ENCODE data around the gene KRTAP1-3.

KRTAP1-3 gene

GRCh38 chr17:41020336-41020735 is 14.3 kb downstream of the KRTAP1-3 start:
- DNase-seq (ENCODE audit: low read depth) = no peak
- no peak overlapping the region for H3K4me3 ChIP-seq (ENCODE audit: low read depth, low read length)
- TF ChIP-seq CTCF (IDR thresholded peaks at IDR 0.05; ENCODE audit: control insufficient read depth, extremely low read depth, insufficient read depth) = no peak

- no peak overlapping the region for H3K4me3 ChIP-seq (ENCODE audit: low read depth, low read length)
- no peak for TF ChIP-seq CTCF (IDR thresholded peaks at IDR 0.05; ENCODE audit: control insufficient read depth, extremely low read depth, insufficient read depth)
- DNase-seq (ENCODE audit: low read depth) = no peak
Measured at GRCh38 chr17:41019415-41019814, 15.3 kb downstream of the KRTAP1-3 start.

- DNase-seq (ENCODE audit: low read depth) = no peak
- H3K4me3 ChIP-seq (ENCODE audit: low read depth, low read length) = no peak overlapping the region
- TF ChIP-seq CTCF (IDR thresholded peaks at IDR 0.05; ENCODE audit: control insufficient read depth, extremely low read depth, insufficient read depth) = no peak
Measured at GRCh38 chr17:41018541-41018940, 16.1 kb downstream of the KRTAP1-3 start.

- no peak for TF ChIP-seq CTCF (IDR thresholded peaks at IDR 0.05; ENCODE audit: control insufficient read depth, extremely low read depth, insufficient read depth)
- H3K4me3 ChIP-seq (ENCODE audit: low read depth, low read length) = no peak overlapping the region
- DNase-seq (ENCODE audit: low read depth) = no peak
Measured at GRCh38 chr17:41016578-41017215, 18.0 kb downstream of the KRTAP1-3 start.

GRCh38 chr17:41015454-41015853 is 19.2 kb downstream of the KRTAP1-3 start:
- DNase-seq (ENCODE audit: low read depth) = no peak
- H3K4me3 ChIP-seq (ENCODE audit: low read depth, low read length) = no peak overlapping the region
- no peak for TF ChIP-seq CTCF (IDR thresholded peaks at IDR 0.05; ENCODE audit: control insufficient read depth, extremely low read depth, insufficient read depth)

GRCh38 chr17:41013606-41014005 is 21.1 kb downstream of the KRTAP1-3 start:
- no peak for DNase-seq (ENCODE audit: low read depth)
- H3K4me3 ChIP-seq (ENCODE audit: low read depth, low read length) = no peak overlapping the region
- TF ChIP-seq CTCF (IDR thresholded peaks at IDR 0.05; ENCODE audit: control insufficient read depth, extremely low read depth, insufficient read depth) = no peak

GRCh38 chr17:41013181-41013580 is 21.5 kb downstream of the KRTAP1-3 start:
- no peak for DNase-seq (ENCODE audit: low read depth)
- no peak for TF ChIP-seq CTCF (IDR thresholded peaks at IDR 0.05; ENCODE audit: control insufficient read depth, extremely low read depth, insufficient read depth)
- no peak overlapping the region for H3K4me3 ChIP-seq (ENCODE audit: low read depth, low read length)

Measured in LNCaP clone FGC (cell line).